Raji (cell line): ENCODE results near the gene PPM1N.

Source experiments
- POLR2A ChIP-seq: IDR thresholded peaks from 2 replicates; pipeline ENCODE4 v1.6.1; 2011; ENCODE audit warnings: low read depth, low read length, control low read depth; ENCODE audit not compliant: insufficient read depth

PPM1N gene

GRCh38 chr19:45507872-45508416, 9.7 kb downstream of the PPM1N start:
- TF ChIP-seq POLR2A: no peak

DNA sequence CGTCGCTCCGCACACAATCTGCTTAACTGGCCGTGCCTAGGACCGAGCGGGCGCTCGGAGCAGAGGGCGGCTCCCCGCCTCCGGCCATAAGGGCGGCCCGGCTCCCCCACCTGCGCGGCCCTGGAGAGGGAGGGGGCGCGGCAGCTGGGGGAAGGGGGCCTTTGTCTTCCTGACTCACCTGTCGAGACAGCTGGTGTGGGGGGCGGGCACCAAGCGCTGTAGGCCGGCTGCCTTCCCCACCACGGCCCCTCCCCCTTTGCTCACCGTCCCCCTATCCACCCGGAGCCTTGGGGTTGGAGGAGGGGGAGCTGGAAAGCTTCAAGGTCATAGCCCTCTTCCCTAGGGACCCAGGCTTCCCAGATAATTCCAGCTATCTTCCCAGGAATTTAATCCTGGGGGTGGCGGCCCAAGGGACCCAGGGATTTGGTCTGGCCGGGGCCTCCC, 10.2 kb downstream of the PPM1N start:
- TF ChIP-seq POLR2A: no peak

GRCh38 chr19:45508861-45509691, 10.8 kb downstream of the PPM1N start:
- no peak for TF ChIP-seq POLR2A

GRCh38 chr19:45509692-45510015, 11.4 kb downstream of the PPM1N start:
- TF ChIP-seq POLR2A: no peak

- TF ChIP-seq POLR2A: no peak
These were observed 12.8 kb downstream of the PPM1N start for GRCh38 chr19:45511074-45511473.

- no peak for TF ChIP-seq POLR2A
These were observed 14.7 kb downstream of the PPM1N start for GRCh38 chr19:45512881-45513483.

DNA sequence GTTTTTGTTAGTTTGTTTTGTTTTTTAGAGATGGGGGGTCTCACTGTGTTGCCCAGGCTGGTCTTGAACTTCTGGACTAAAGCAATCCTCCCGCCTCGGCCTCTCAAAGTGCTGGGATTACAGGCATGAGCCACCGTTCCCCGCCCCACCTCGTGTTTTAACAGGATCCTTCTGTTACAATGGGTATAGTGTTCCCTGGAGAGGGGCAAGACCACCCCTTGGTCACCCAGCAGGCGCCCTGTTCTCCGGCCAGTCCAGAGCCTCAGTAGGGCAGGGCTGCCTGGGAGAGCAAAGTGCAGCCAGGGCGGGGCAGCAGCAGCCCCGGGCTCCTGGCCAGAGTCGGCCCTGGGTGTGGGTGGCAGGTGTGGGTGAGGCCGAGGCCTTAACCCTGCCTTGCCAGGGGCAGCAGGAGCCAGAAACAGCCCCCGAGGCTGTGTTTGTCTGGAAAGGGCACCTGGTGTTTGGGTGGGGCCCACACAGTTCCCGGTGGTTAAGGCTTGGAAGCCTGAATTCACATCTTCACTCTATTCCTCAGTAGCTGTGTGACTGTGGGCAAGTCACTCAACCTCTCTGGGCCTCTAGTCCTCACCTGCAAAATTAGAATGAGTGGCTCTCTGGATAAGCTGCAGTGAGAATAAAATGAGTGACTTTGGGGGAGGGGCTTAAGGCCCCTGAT, 16.3 kb downstream of the PPM1N start:
- no peak for TF ChIP-seq POLR2A

DNA sequence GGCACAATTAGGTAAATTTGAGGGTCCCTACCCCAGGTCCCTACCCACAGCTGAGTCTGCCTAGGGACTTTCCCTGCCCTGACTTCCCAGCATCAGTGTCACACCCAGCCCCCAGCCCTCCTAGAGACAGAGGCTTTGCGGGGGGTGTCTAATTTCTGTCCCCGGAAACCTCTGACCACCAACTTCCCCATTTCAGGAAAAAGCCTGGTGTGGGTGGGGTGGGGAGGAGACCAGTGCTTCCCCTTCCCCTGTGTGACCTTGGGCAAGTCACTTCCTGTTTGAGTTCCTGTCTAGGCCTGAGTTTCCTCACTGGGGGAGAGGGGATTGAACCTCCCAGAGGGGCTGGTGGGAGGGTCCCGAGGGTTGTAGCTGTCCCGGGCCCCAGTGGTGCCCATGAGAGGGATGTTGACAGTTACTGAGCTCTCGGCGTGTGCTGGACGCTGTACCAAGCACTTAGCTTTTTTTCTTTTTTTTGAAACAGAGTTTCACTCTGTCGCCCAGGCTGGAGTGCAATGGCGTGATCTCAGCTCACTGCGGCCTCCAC, 16.9 kb downstream of the PPM1N start:
- TF ChIP-seq POLR2A: no peak

GRCh38 chr19:45515807-45516401, 17.7 kb downstream of the PPM1N start:
- no peak for TF ChIP-seq POLR2A

DNA sequence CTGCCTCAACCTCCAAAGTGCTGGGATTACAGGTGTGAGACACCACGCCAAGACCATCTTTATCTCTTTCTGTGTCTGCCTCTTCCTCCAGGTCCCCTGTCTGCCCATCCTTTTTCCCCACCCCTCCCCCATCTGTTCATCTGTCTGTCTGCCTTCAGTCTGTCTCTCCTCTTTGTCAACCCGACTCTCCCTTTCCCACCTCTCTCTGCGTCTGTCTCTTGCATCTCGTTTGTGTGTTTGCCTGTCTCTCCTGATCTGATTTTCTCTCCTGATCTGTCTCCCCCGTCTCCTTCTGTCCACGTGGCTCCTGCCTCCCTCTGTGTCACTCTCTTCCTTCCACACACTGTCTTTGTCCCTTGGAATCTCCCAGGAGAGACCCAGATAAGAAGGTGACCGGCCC, 19.0 kb downstream of the PPM1N start:
- TF ChIP-seq POLR2A: no peak

- TF ChIP-seq POLR2A: no peak
These were observed 19.6 kb downstream of the PPM1N start for GRCh38 chr19:45517641-45518468.

GRCh38 chr19:45518469-45518826, 20.2 kb downstream of the PPM1N start:
- TF ChIP-seq POLR2A: no peak

- TF ChIP-seq POLR2A: no peak
These were observed 24.0 kb downstream of the PPM1N start for GRCh38 chr19:45522010-45522941.
